ENCODE data around the gene ATOH8. TPM values are rescaled to one million over a fixed set of nuclear protein-coding genes. Genes with fewer than 3 reads are reported as not detected.

Gene ATOH8
- total RNA-seq, 4 donors from 2014 or later = 13.2 to 83.0 (median 45.3) TPM

- Histone ChIP-seq H3K4me1 (peaks cover 2 to 26% of the 10 kb centered on the region in 2 donors), H3K27me3 (no peaks in the 10 kb centered on the region), H3K27ac (no peak overlapping the region), H3K36me3 (no peaks in the 10 kb centered on the region), H3K9me3 (no peaks in the 10 kb centered on the region), H3K4me3 (no peak overlapping the region)
- no peak for TF ChIP-seq POLR2A (IDR thresholded peaks at IDR 0.05)
- TF ChIP-seq CTCF (IDR thresholded peaks at IDR 0.05) = no peak
- intact Hi-C loops (cut with DNase I; ENCODE audit: low total_unique reads) = no loop called here
- DNase-seq = no peak
Measured at GRCh38 chr2:85787981-85788340, 34.2 kb downstream of the ATOH8 start.

GRCh38 chr2:85788603-85789002 lies 34.8 kb downstream of the ATOH8 start:
- no peak for DNase-seq
- intact Hi-C loops (cut with DNase I; ENCODE audit: low total_unique reads) = no loop called here
- no peak overlapping the region for H3K27ac ChIP-seq
- TF ChIP-seq CTCF (IDR thresholded peaks at IDR 0.05) (no peak), POLR2A (IDR thresholded peaks at IDR 0.05) (no peak)
- no peaks in the 10 kb centered on the region for H3K9me3 ChIP-seq
- H3K4me1 ChIP-seq = peaks cover 5 to 28% of the 10 kb centered on the region in 2 donors
- H3K27me3 ChIP-seq = no peaks in the 10 kb centered on the region
- no peaks in the 10 kb centered on the region for H3K36me3 ChIP-seq
- H3K4me3 ChIP-seq = no peak overlapping the region

GRCh38 chr2:85789271-85789670 lies 35.5 kb downstream of the ATOH8 start:
- Histone ChIP-seq H3K4me1 (peaks cover 5 to 32% of the 10 kb centered on the region in 2 donors), H3K27me3 (no peaks in the 10 kb centered on the region), H3K27ac (no peak overlapping the region), H3K9me3 (no peaks in the 10 kb centered on the region), H3K4me3 (no peak overlapping the region), H3K36me3 (no peaks in the 10 kb centered on the region)
- DNase-seq = no peak
- intact Hi-C loops (cut with DNase I; ENCODE audit: low total_unique reads) = no loop called here
- TF ChIP-seq POLR2A (IDR thresholded peaks at IDR 0.05) (no peak), CTCF (IDR thresholded peaks at IDR 0.05) (no peak)

GRCh38 chr2:85790032-85790431 lies 36.2 kb downstream of the ATOH8 start:
- Histone ChIP-seq H3K4me1 (peaks cover 5 to 35% of the 10 kb centered on the region in 2 donors), H3K27me3 (no peaks in the 10 kb centered on the region), H3K36me3 (no peaks in the 10 kb centered on the region), H3K27ac (no peak overlapping the region), H3K4me3 (no peak overlapping the region), H3K9me3 (no peaks in the 10 kb centered on the region)
- TF ChIP-seq CTCF (IDR thresholded peaks at IDR 0.05) (no peak), POLR2A (IDR thresholded peaks at IDR 0.05) (no peak)
- intact Hi-C loops (cut with DNase I; ENCODE audit: low total_unique reads) = no loop called here
- no peak for DNase-seq

GRCh38 chr2:85790499-85791188 lies 36.9 kb downstream of the ATOH8 start:
- TF ChIP-seq CTCF (IDR thresholded peaks at IDR 0.05) = no peak
- TF ChIP-seq POLR2A (IDR thresholded peaks at IDR 0.05) = no peak
- Histone ChIP-seq H3K27me3 (no peaks in the 10 kb centered on the region), H3K4me3 (no peak overlapping the region), H3K9me3 (no peaks in the 10 kb centered on the region), H3K36me3 (no peaks in the 10 kb centered on the region), H3K27ac (peak overlapping the region in 1 of 2 donors; percentile 35), H3K4me1 (peaks cover 5 to 35% of the 10 kb centered on the region in 2 donors)
- DNase-seq = no peak
- intact Hi-C loops (cut with DNase I; ENCODE audit: low total_unique reads) = no loop called here

All from uterus (tissue), 4 donors.